HG03097 (cell line): Measurements from ENCODE around the gene MSRB2.

ENCODE experiments used
- ATAC-seq: cut with Tn5 transposase; IDR thresholded peaks from one replicate; pipeline ENCODE4 v1.9.1; 2021; ENCODE audit not compliant: unreplicated experiment, low FRiP score

Gene MSRB2

DNA sequence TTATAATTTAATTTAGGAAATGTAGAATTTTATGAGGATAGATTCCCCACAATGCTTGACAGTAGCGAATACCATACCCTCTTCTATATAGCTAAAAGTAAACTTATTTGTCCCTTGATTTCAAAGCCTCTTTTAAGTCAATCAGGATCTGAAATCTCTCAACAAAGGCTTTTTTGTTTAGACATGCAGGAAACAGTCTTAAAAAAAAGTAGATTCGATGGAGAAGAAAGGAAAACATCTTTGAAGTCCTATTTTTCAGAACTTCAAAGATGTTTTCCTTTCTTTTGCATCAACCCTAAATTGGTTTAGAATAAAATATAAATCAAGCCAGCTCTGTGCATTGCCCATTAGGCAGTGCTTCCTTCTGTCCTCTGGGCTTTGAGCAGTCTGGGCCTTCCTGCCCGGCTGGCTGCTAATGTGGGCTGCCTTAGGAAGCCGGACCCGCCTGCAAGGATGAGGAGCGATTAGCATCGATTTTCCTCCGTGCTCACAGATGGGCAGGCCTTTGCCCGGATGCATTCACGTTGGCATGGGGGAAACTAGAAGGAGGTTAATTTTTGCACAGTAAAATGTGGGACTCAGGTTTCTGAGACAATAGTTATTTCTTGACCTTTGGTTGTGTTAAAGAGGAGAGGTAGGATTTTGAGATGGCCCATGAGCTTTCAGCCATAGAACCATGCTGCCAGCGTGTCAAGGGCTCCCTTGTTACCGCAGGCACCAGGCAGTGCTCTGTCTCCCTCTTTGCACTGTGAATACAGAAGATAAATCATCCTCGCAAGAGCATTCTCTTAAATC lies 15.5 kb downstream of the MSRB2 start:
- no peak for ATAC-seq

DNA sequence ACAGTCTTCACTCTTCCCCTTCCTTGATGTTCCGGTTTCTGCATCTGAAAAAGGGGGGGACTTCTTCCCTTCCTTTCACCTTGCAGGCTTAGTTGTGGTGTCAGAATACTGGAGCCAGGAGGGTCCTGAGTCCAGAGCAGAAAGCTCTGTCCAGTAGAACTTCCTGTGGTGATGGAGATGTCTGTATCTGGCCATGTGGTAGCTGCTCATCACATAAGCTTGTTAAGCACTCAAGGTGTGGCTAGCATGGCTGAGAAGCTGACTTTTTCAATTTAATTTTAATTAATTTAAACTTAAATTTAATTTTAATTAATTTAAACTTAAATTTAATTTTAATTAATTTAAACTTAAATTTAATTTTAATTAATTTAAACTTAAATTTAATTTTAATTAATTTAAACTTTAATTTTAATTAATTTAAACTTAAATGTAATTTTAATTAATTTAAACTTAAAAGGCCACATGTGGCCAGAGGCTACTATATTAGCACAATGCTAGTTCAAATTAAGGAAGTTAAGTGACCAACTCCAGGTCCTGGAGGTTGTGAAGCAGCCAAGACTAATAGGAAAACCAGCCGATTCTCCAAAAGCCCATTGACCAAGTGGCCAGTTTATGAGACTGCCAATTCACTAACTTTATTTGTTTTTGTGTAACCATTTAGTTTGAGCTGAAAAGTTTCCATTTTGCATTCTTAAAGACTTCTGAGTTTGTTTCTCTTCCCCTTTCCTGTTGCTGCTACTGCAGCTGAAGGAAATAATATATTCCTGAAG lies 16.3 kb downstream of the MSRB2 start:
- no peak for ATAC-seq

DNA sequence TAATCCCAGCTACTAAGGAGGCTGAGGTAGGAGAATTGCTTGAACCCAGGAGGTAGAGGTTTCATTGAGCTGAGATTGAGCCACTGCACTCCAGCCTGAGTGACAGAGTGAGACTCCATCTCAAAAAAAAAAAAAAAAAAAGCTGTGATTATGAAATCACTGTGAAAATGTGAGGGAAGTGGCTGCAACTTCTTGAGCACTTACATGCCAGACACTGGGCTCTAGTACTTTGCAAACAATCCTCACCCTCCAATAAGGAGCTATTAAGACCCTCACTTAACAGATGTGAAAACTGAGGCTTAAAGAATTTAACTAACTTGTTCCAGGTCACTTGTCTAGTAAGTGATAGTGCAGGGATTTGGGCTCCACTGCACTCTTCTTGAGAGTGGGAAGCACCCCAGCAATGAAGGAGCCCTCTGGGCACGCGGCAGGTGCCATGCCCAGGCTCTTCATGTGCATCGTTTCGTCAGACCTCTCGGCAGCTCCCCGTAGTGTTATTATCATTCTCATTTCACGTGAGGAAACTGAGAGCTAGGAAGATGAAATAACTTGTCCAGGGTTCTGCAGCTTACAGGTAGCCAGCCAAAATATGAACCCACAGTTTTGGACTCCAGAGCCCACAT lies 19.0 kb downstream of the MSRB2 start:
- no peak for ATAC-seq

GRCh38 chr10:23116486-23117205 lies 21.3 kb downstream of the MSRB2 start:
- no peak for ATAC-seq

- ATAC-seq = no peak
Observed at GRCh38 chr10:23120001-23120934, 24.9 kb downstream of the MSRB2 start.

DNA sequence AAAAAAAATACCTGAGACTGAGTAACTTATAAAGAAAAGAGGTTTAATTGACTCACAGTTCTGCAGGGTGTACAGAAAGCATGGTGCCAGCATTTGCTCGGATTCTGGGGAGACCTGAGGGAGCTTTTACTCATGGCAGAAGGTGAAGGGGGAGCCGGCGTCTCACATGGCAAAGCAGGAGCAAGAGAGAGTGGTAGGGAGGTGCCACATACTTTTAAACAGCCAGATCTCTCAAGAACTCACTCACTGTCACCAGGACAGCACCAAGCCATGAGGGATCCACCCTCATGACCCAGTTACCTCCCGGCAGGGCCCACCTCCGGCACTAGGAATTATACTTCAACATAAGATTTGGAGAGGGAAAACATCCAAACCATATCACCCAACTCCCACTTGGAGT lies 25.8 kb downstream of the MSRB2 start:
- no peak for ATAC-seq

DNA sequence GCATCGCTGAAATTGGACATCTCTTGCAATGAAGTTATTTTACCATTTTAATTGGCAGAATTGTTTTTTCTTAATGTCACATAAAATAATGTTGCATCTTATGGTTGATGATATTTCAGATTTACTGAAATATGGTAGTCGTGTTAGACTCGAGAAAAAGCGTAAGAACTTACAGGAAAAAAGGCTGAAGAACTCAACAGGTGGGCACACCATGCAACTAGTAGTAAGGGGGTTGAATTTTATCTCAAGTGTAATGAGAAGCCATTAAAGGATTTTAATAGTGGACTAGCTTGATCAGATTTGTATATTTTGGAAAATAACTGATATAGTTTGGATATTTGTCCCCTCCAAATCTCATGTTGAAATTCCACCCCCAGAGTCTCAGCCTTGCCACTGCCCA lies 41.1 kb downstream of the MSRB2 start:
- ATAC-seq = no peak

DNA sequence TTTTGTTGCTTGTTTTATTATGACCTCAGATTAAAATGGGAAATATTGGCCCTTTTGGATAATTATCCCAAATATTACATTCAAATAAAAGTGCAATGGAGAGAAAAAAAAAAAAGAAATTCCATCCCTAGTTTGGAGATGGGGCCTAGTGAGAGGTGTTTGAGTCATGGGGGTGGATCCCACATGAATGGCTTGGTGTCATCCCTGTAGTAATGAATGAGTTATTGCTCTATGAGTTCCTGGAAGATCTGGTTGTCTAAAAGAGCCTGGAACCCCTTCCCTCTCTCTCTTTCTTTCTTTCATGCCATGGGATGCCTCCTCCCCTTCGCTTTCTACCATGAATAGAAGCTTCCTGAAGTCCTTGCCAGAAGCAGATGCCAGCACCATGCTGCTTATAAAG lies 44.3 kb downstream of the MSRB2 start:
- no peak for ATAC-seq

DNA sequence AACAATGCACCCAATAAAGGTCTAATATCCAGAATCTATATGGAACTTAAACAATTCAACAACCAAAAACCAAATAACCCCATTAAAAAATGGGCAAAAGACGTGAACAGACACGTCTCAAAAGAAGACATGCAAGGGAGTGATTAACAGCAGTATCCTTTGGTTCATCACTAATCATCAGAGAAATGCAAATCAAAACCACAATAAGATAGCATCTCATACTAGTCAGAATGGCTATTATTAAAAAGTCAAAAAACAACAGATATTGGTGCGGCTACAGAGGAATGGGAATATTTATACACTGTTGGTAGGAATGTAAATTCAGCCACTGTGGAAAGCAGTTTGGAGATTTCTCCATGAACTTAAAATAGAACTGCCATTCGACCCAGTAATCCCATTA lies 46.6 kb downstream of the MSRB2 start:
- no peak for ATAC-seq

- ATAC-seq = no peak
Observed at GRCh38 chr10:23146258-23146657, 50.9 kb downstream of the MSRB2 start.

- ATAC-seq = no peak
Observed at GRCh38 chr10:23147035-23147434, 51.7 kb downstream of the MSRB2 start.

GRCh38 chr10:23148214-23148613 lies 52.8 kb downstream of the MSRB2 start:
- no peak for ATAC-seq

DNA sequence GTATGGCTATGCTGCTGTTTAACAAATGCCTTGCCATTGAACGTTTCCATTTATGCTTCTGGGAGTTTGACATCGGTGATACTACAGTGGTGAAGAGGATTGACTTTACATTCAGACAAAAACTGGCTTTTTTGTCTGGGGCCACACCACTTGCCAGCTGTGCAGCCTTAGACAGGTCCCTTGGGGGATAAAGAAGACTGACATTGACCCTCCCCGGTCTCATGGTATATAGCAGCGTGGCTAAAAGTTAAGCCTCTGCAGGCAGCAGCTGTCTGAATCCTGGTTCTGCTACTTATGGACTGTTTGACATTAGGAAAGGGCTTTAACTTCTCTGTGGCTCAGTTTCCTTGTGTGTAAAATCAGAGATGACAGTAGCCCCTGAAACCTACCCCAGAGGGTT lies 54.7 kb downstream of the MSRB2 start:
- ATAC-seq = no peak

DNA sequence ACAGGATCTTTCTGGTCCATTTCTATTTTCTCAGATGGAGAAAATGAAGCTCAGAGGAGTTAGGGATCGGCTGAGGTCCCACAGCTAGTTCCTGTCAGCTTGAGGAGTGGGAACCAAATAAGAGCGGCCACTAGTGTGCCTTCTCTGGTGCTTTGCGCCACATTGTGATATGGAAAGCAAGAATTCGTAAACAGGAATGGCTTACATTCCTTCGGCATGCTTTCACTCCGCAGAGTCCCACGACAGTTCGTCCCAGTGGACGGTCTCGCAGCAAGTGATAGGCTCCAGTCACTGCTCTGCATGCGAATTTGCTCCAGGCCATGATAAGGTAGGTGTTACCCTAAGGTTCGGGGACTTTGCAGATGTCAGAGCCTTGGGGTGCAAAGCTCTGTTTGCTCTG lies 55.2 kb downstream of the MSRB2 start:
- ATAC-seq = no peak

- ATAC-seq = no peak
Observed at GRCh38 chr10:23151071-23151470, 55.7 kb downstream of the MSRB2 start.

- ATAC-seq = no peak
Observed at GRCh38 chr10:23155169-23155568, 59.8 kb downstream of the MSRB2 start.

DNA sequence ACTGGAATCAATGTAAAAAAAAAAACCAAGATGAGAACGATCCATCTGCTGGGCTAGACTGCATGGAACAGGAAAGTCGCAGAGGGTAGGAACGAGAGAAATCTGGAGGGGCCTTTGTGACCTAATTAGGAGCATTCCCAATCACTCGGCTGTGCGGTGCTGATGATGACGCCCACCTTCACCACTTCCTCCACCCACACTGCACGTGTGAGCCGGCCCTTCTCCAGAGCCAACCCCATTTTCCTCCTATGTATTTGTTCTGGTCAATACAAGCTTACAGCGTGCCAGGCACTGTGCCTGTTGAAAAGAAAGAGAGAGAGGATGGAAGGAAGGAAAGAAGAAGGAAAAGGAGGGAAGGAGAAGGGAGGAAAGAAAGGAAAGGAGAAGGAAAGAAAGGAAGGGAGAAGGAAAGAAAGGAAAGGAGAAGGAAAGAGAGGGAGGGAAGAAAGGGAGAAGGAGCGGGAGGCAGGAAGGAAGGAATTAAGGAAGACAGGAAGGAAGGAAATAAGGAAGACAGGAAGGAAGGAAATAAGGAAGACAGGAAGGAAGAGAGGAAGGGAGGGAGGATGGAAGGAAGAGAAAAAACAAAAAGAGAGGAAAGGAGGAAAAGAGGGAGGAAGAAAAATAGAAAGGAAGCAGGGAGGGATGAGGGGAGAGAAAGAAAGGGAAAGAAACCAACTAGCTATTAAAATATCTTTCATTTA lies 61.2 kb downstream of the MSRB2 start:
- no peak for ATAC-seq

GRCh38 chr10:23157239-23157681 lies 61.9 kb downstream of the MSRB2 start:
- ATAC-seq = no peak

DNA sequence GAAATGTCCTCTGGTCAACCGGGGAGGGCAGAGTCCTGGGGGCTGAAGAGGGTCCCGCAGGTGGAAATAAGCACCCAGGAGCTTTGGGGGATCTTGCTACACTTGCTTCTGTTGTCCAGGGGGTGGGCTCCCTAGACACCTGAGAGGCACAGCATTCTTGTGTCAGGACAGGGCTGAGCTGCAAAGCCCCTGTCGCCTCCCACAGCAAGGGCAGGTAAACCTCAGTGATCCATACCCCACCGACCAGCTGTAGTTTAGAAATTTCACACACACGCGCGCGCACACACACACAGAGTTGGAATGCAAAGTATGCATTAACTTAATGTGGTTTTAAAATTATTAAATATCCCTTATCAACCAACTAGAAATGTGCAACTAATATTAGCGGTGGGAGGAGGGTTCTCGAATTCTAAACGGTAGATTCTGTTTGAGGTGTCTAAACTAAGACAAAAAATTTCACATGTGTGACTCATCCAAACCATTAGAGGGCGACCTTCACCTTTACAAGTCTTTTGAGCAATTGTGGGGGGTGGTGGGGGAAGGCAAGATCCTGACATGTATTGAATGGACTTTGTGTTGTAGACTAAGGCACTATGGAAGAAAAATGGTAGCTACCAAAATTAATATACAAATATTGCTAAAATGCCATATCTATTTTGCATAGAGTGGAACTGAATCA lies 62.5 kb downstream of the MSRB2 start:
- ATAC-seq = no peak
